Activated CD8-positive, alpha-beta memory T cell treated with anti-CD3 and anti-CD28 coated beads for 4 hours (primary cell): ENCODE results near the gene ACSF3.

Experiments
- DNase-seq, 2 donors: peaks; one replicate each; pipeline ENCODE4 v3.0.0-alpha.2; 2020; ENCODE audit warnings: low read depth in 2 of 2

The ACSF3 gene

GRCh38 chr16:89145406-89146161 lies 51.9 kb downstream of the ACSF3 start:
- DNase-seq: no peak

GRCh38 chr16:89146211-89147005 lies 52.8 kb downstream of the ACSF3 start:
- DNase-seq: no peak

DNA sequence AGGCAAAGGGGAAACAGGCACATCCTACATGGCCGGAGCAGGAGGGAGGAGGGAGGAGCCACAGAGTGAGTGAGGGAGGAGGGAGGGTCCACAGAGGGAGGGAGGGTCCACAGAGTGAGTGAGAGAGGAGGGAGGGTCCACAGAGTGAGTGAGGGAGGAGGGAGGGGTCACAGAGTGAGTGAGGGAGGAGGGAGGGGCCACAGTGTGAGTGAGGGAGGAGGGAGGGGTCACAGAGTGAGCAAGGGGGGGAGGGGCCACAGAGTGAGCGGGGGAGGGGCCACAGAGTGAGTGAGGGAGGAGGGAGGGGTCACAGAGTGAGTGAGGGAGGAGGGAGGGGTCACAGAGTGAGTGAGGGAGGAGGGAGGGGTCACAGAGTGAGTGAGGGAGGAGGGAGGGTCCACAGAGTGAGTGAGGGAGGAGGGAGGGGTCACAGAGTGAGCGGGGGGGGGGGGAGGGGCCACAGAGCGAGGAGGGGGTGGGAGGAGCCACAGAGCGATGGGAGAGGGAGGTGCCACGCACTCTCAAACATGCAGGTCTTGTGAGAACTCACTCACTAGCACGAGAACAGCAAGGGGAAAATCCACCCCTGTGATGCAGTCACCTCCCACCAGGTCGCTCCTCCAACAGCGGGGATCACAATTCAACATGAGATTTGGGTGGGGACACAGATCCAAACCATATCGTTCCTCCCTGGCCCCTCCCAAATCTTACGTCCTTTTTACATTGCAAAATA lies 53.6 kb downstream of the ACSF3 start:
- no peak for DNase-seq

- DNase-seq: no peak
Observed at GRCh38 chr16:89149386-89149785, 55.7 kb downstream of the ACSF3 start.

GRCh38 chr16:89150090-89150835 lies 56.6 kb downstream of the ACSF3 start:
- no peak for DNase-seq

DNA sequence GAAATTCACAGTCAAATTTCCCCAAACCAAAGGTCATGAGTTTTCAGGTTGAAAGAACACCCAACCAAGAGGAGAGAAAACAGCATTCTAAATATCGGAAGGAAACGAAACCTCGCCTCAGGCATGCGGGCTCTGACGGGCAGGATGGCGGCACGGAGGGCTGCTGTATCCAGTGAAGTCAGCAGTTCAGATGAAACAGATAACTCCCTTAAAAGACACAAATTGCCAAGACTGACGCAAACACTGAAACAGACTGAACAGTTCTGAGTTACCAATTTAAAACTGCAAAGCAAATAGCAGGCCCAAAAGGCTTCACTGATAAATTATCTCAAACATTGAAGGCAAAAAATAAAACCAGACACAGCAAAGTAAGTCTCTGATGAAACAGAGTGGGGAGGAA lies 57.3 kb downstream of the ACSF3 start:
- no peak for DNase-seq

GRCh38 chr16:89152831-89153700 lies 59.4 kb downstream of the ACSF3 start:
- DNase-seq: no peak

GRCh38 chr16:89153848-89154271 lies 60.2 kb downstream of the ACSF3 start:
- no peak for DNase-seq

DNA sequence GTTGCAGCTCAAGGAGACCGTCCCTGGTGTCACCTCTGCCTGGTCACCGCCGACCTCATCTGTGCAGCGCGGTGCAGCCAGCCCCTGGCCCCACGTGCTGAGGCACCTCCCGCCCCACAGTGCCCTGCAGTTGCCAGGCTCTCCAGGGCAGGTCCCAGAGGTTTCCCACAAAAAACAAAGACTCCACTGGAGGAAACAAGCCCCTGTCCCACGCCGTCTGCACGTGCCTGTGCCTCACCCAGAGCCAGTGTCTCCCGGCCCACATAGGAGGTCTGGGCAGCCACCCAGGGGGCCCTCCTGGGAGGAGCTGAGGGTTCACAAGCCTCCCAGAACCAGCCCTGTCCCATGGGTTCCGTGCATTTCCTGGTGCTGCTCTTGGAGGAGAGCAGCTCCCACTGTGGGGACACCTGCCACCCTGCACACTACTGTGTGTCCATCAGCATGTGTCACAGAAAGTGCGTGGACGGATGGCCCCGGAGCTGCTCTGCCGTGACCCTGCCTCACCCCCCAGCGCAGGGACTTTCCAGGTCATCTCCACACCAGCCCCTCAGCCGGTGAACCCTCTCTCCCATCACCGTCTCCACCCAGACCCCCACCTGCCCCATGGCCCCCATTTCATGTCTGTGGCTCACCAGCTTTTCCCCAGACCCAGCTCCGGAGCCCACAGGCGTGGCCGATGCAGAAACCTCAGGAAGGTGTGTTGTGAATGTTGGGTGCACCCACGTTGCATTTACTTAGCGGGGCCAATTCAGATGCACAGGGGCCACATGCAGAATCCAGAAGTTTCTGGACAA lies 60.9 kb downstream of the ACSF3 start:
- no peak for DNase-seq

- DNase-seq: no peak
Observed at GRCh38 chr16:89155184-89155679, 61.6 kb downstream of the ACSF3 start.

GRCh38 chr16:89155851-89156739 lies 62.4 kb downstream of the ACSF3 start:
- no peak for DNase-seq

- DNase-seq: no peak
Observed at GRCh38 chr16:89156740-89157645, 63.3 kb downstream of the ACSF3 start.

- DNase-seq: no peak
Observed at GRCh38 chr16:89157778-89158177, 64.1 kb downstream of the ACSF3 start.

- no peak for DNase-seq
Observed at GRCh38 chr16:89159066-89159849, 65.6 kb downstream of the ACSF3 start.

GRCh38 chr16:89159850-89160354 lies 66.2 kb downstream of the ACSF3 start:
- DNase-seq: no peak

DNA sequence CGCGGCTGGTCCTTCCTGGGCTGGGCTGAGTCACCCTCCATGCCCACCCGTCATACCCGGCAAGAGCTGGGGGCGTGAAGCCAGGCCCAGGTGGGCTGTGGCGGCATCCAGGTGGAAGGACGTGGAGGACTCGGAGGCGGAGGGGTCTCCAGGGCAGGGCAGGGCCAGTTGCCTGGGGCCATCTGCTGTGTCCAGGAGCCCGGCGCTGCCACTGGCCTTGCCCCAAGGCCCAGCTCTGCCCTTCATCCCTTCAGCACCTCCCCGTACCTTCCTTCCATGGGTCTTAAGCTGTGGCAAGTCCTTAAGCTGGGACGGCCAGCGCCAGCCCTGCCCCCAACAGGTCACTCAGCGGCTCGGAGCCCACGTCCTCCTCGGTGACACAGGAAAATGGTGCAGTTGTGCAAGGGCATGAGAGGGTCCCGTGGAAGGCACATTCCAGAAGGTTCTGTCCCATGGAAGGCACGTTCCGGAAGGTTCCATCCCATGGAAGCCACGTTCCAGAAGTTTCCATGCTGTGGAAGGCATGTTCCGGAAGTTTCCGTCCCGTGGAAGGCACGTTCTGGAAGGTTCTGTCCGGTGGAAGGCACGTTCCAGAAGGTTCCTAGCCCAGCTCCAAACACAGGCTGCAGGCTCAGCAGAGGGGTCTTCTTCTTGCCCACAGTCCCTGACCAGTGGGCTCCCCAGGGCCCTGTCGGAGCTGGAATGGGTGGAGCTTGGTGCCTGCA lies 67.5 kb downstream of the ACSF3 start:
- no peak for DNase-seq
